Measurements from ENCODE around the gene TMEM236.

The TMEM236 gene

GRCh38 chr10:17788646-17789045 lies 36.6 kb downstream of the TMEM236 start:
- no peak for DNase-seq (ENCODE audit: low read depth)

- no peak for DNase-seq (ENCODE audit: low read depth)
These were observed 37.4 kb downstream of the TMEM236 start for GRCh38 chr10:17789396-17789795.

DNA sequence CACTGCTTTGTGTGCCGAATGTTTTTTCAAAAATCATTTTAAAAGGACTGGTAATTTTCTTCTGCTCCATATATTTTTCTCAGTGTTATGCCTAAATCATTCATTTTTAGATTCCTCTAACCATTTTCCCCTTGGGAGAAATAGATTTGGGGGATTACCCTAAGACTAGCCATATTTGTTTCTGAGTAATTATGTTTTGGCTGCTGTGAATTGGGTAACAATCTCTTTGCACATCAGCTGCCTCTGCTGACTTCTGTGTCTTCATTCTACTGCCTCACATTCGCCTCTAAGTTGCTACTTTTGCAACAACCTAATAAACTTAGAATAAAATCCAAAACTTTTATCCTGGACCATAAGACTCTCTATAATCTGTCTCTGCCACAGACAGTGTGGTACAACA lies 38.6 kb downstream of the TMEM236 start:
- DNase-seq (ENCODE audit: low read depth), result no peak

DNA sequence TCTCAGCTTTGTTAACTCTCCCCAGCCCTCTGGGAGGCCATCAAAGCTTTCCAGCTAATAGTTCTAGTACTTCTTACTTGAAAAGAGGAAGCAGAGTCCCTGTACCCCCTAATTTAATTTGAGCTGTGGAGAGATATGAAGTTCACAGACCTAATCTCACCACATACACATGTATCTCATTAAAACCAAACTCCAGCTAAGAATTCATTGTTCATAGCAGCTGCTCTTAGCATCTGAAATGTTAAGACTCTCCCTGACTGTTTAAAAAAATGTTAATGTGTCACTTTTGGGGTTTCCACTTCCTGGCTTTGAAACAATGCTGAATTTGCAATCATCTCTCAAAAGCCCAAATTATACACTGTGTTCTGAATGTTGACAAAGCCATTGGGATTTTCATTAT lies 41.0 kb downstream of the TMEM236 start:
- DNase-seq (ENCODE audit: low read depth), result no peak

DNA sequence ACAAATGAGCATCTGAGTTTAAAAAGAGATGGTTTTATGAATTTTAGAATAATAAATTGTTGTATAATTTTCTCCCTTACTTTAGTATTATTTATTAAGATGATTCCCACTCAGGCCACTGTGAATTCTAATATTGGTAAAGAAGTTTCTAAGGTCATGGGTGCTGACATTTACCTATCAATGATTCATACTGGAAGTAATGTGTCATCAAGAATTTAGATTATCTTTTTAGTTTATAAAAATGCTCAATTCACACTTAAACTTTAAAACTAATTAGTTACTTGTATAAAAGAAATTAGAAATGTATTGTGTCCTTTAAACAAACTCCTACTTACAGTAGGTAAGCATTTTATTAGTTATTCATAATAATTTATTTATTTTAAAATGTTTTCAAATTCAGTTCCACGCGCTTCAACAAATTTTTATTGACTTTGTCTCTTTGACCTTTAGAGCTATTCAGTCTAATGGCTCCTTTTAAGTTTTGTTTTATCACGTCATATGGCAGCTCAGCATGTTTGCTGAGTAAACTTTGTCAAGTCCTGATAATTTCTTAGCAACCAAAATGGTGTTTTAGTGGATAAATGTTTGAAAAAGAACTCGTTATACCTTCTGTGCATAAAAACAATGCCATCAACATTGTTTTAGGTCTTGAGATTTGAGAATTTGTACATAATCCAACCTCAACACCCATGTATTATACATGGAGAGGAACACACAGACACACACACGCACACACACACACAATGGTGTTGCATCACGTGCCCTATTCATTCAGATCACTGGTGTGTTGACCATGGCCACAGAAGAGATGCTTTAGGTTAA lies 42.0 kb downstream of the TMEM236 start:
- no peak for DNase-seq (ENCODE audit: low read depth)

DNA sequence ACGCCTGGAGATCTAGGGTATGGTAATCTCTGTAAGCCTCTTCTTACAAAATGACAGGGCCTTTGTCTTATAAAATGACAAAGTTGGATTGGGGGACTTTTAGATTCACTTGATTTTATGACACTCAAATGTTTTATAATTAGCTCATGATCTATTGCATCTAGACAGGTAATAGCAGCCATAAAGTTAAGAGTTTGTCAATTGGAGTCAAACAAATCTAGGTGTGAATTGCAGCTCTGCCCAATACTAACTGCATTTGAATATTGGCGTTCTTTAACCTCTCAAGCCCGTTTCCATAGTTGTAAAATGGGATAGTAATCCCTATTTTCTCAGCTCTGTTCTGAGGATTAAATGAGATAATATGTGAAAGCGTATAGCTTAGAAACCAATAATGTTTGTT lies 43.1 kb downstream of the TMEM236 start:
- DNase-seq (ENCODE audit: low read depth), result no peak

DNA sequence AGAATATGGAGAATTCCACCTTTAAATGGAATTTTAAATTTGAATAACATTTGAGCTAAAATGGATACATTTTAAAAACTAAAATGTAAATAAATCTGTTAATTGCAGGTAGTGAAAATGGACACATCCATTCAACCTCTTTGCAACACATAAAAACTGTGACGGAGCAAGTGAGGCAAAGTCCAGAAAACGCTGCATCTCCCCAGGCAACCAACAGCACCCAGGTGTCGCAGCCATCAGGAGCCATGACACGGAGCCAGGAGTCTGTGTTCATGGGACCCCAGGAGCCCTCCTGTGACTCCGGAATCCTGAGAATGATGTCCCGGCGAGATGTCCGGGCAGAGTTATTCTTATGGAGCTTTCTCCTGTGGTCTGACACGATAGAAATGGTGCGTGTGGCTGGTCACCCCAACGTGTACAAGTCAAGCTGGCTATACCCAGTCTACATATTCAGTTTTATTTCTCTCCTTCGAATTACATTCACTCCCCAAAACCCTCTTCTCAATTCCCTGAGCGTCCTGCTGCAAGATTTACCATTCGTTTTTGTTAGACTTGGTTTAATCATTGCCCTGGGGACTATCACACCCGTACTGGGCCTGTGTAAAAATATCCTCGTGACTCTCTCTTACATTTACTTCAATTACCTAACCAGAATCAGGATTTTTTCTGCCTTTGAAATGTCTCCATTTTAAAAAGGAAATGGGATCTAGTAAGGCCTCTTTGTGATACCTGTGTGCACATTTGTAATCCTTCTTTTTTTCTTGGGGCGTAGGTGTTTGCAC lies 44.0 kb downstream of the TMEM236 start:
- DNase-seq (ENCODE audit: low read depth), result no peak

DNA sequence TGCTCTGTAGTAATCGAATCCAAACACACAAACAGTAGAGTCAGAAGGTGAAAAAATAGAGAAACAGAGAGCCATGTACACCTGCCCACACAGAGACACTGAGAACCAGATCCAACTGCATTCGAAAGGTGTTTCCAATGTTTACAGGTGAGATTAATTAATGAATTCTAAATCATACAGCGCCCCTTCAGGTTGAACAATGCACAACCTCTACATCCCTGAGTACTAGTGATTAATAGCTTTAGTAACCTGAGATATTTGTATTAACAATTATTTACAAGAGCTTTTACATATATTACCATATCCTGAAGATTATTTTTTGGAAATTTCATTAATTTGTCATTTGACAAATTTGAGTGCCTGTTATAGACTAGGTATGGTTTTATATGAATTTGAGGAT lies 49.5 kb downstream of the TMEM236 start:
- DNase-seq (ENCODE audit: low read depth), result no peak

DNA sequence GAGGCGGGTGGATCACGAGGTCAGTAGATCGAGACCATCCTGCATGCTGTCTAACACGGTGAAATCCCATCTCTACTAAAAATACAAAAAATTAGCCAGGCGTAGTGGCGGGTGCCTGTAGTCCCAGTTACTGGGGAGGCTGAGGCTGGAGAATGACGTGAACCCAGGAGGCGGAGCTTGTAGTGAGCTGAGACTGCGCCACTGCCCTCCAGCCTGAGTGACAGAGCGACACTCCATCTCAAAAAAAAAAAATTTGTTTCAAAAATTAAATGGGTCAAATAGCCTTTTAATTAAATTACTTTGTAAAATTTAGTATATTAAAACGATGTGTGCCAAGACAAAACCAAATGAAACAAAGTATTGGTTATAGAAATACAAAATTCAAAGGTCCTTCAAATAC lies 50.3 kb downstream of the TMEM236 start:
- DNase-seq (ENCODE audit: low read depth), result no peak

GRCh38 chr10:17802976-17803375 lies 51.0 kb downstream of the TMEM236 start:
- DNase-seq (ENCODE audit: low read depth), result no peak

DNA sequence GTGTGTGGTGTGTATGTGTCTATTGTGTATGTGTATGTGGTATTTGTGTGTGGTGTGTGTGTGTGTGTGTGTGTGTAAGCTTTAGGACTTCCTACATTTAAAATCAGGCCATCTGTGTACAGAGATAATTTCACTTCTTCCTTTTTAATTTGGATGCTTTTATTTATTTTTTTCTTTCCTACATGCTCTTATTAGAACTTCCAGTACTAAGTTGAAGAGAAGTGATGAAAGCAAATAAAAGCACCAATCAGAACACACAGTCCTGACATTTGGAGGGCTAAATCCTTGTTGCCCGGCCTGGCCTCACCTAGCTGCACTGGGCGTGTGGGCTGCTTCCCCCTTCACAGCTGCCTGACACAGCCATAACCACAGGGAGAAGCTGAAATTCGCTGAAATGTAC lies 53.3 kb downstream of the TMEM236 start:
- DNase-seq (ENCODE audit: low read depth), result no peak

DNA sequence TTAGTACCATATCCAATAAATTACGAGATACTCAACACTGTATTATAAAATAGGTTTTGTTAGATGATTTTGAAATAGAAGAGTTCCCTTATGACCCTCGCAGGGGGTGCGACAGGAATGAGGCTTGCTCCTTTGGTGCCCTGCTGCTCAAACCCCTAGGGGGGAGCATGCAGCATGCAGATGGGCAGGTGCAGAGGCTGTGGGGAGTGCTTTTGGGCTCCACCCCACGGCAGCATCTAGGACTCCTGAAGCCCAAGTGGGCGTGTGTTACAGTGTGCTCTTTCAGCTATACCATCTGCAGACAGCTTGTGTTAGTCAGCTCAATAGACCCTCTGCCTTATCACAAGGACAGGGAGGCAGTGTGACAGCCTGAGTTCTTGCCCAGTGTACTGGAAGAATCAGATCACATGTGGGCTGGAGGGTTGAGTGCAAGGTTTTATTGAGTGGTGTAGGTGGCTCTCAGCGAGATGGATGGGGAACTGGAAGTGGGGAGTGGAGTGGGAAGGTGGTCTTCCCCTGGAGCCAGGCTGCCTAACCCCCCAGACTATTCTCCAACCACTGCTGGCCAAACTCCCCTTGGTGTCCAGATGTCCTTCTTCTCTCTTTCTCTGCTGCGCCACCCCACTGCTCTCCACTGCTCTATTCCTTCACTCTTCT lies 54.0 kb downstream of the TMEM236 start:
- no peak for DNase-seq (ENCODE audit: low read depth)

GRCh38 chr10:17808971-17809841 lies 57.2 kb downstream of the TMEM236 start, which contains the start of gene MRC1:
Gene MRC1 (plus strand): TSS chr10:17809348. CDS start chr10:17809466, 118 bp downstream.
- no peak for DNase-seq (ENCODE audit: low read depth)

- peak; percentile 29 for DNase-seq (ENCODE audit: low read depth)
These were observed 59.3 kb downstream of the TMEM236 start for GRCh38 chr10:17811146-17811865.

GRCh38 chr10:17814973-17815372 lies 63.0 kb downstream of the TMEM236 start:
- DNase-seq (ENCODE audit: low read depth), result no peak

- no peak for DNase-seq (ENCODE audit: low read depth)
These were observed 64.2 kb downstream of the TMEM236 start for GRCh38 chr10:17816199-17816598.

- DNase-seq (ENCODE audit: low read depth), result no peak
These were observed 65.3 kb downstream of the TMEM236 start for GRCh38 chr10:17817316-17817715.

GRCh38 chr10:17817790-17818189 lies 65.8 kb downstream of the TMEM236 start:
- DNase-seq (ENCODE audit: low read depth), result no peak

- no peak for DNase-seq (ENCODE audit: low read depth)
These were observed 67.8 kb downstream of the TMEM236 start for GRCh38 chr10:17819836-17820235.

GRCh38 chr10:17820943-17821342 lies 68.9 kb downstream of the TMEM236 start:
- DNase-seq (ENCODE audit: low read depth), result no peak

GRCh38 chr10:17821893-17822292 lies 69.9 kb downstream of the TMEM236 start:
- DNase-seq (ENCODE audit: low read depth), result no peak
